NCI-H128 (cell line): ENCODE data around the gene COPS6.

Source experiments
- DNase-seq: peaks from one replicate; lab custom pipeline; 2025; ENCODE audit not compliant: unreplicated experiment; lab: John Stamatoyannopoulos, UW

COPS6 gene

GRCh38 chr7:100101016-100101862 lies 12.5 kb downstream of the COPS6 start, which contains the start of the genes AP4M1 and MCM7:
Gene AP4M1 (plus strand): TSS chr7:100101643. CDS start chr7:100101715, 72 bp downstream.
Gene MCM7 (minus strand): TSS chr7:100101397. CDS start chr7:100101294, 103 bp downstream.
- peak; percentile 99 for DNase-seq

GRCh38 chr7:100102950-100103840 lies 14.4 kb downstream of the COPS6 start:
- no peak for DNase-seq

- no peak for DNase-seq
These were observed 16.8 kb downstream of the COPS6 start for GRCh38 chr7:100105534-100105933.

- DNase-seq, result no peak
These were observed 17.9 kb downstream of the COPS6 start for GRCh38 chr7:100106633-100107032.

- no peak for DNase-seq
These were observed 18.5 kb downstream of the COPS6 start for GRCh38 chr7:100107125-100107737.

- DNase-seq, result no peak
These were observed 19.1 kb downstream of the COPS6 start for GRCh38 chr7:100107890-100108289.

GRCh38 chr7:100109521-100110163 lies 20.9 kb downstream of the COPS6 start:
- DNase-seq, result no peak

GRCh38 chr7:100111156-100111555 lies 22.4 kb downstream of the COPS6 start:
- no peak for DNase-seq

- no peak for DNase-seq
These were observed 23.1 kb downstream of the COPS6 start for GRCh38 chr7:100111914-100112313.

GRCh38 chr7:100115026-100115425 lies 26.3 kb downstream of the COPS6 start:
- no peak for DNase-seq

GRCh38 chr7:100118388-100119071 lies 29.8 kb downstream of the COPS6 start:
- DNase-seq, result no peak

- DNase-seq, result peak; percentile 93
These were observed 30.6 kb downstream of the COPS6 start, which contains the start of the genes CNPY4 and TAF6 for GRCh38 chr7:100119072-100119969. Gene CNPY4 (plus strand): TSS chr7:100119634. CDS start chr7:100119745, 111 bp downstream. Gene TAF6 (minus strand): TSS chr7:100119358. CDS start chr7:100114209, 5,149 bp downstream.

- DNase-seq, result no peak
These were observed 31.4 kb downstream of the COPS6 start for GRCh38 chr7:100119970-100120732.

- no peak for DNase-seq
These were observed 31.9 kb downstream of the COPS6 start for GRCh38 chr7:100120733-100121036.

GRCh38 chr7:100122067-100122466 lies 33.3 kb downstream of the COPS6 start:
- no peak for DNase-seq

- DNase-seq, result no peak
These were observed 33.8 kb downstream of the COPS6 start for GRCh38 chr7:100122568-100122967.

GRCh38 chr7:100124301-100125230 lies 35.8 kb downstream of the COPS6 start:
- DNase-seq, result no peak
